IPS-20b (cell line): ENCODE results near the gene CHP1.
"Not testable (repeated sequence)": the region's sequence is repeated elsewhere in the genome, so short reads cannot be mapped to it uniquely, and the experiment has no call there.

Experiments
- H3K27ac ChIP-seq: one replicate; pipeline ENCODE4 v1.5.1; 2013; ENCODE audit warnings: low read length
- H3K27me3 ChIP-seq: 2 replicates; pipeline ENCODE4 v1.6.1; 2013; ENCODE audit warnings: mild to moderate bottlenecking, low read length, inconsistent platforms; ENCODE audit not compliant: insufficient read depth
- H3K36me3 ChIP-seq: 2 replicates; pipeline ENCODE4 v1.6.1; 2013; ENCODE audit warnings: low read depth, mild to moderate bottlenecking, inconsistent platforms, low read length, moderate library complexity; ENCODE audit not compliant: insufficient read depth
- H3K4me1 ChIP-seq: 2 replicates; pipeline ENCODE4 v1.6.1; 2013; ENCODE audit warnings: mild to moderate bottlenecking, control low read depth, inconsistent platforms, low read length, moderate library complexity; ENCODE audit not compliant: insufficient read depth
- H3K4me3 ChIP-seq: 2 replicates; pipeline ENCODE4 v1.5.1; 2013; ENCODE audit warnings: mild to moderate bottlenecking, low read length, inconsistent platforms
- H3K9ac ChIP-seq: 2 replicates; pipeline ENCODE4 v1.6.1; 2013; ENCODE audit warnings: low read depth, mild to moderate bottlenecking, inconsistent platforms, low read length, moderate library complexity
- H3K9me3 ChIP-seq: 2 replicates; pipeline ENCODE4 v1.6.1; 2013; ENCODE audit warnings: mild to moderate bottlenecking, low read depth, low read length, inconsistent platforms; ENCODE audit not compliant: insufficient read depth

CHP1 gene

GRCh38 chr15:41230345-41230649 is 771 bp upstream of the CHP1 start:
- peak overlapping the region; percentile 42; the same call in 1 of the 2 replicates for H3K9ac ChIP-seq
- no peaks in the 10 kb centered on the region for H3K27me3 ChIP-seq
- H3K27ac ChIP-seq, result no peak overlapping the region
- no peaks in the 10 kb centered on the region for H3K9me3 ChIP-seq
- H3K36me3 ChIP-seq, result no peaks in the 10 kb centered on the region
- peak overlapping the region; percentile 45 for H3K4me3 ChIP-seq
- peaks cover 3% of the 10 kb centered on the region; the same call in 1 of the 2 replicates for H3K4me1 ChIP-seq

- Histone ChIP-seq H3K4me1 (peaks cover 3% of the 10 kb centered on the region; the same call in 1 of the 2 replicates), H3K36me3 (no peaks in the 10 kb centered on the region), H3K4me3 (peak overlapping the region; percentile 90), H3K9ac (peak overlapping the region; percentile 85), H3K27me3 (no peaks in the 10 kb centered on the region), H3K27ac (peak overlapping the region; percentile 48), H3K9me3 (no peaks in the 10 kb centered on the region)
These were observed 556 bp downstream of the CHP1 start for GRCh38 chr15:41231422-41232226.

GRCh38 chr15:41233367-41233771 is 2.3 kb downstream of the CHP1 start:
- Histone ChIP-seq H3K4me1 (peaks cover 3% of the 10 kb centered on the region; the same call in 1 of the 2 replicates), H3K4me3 (no peak overlapping the region), H3K36me3 (no peaks in the 10 kb centered on the region), H3K9ac (no peak overlapping the region), H3K27ac (no peak overlapping the region), H3K9me3 (no peaks in the 10 kb centered on the region), H3K27me3 (no peaks in the 10 kb centered on the region)

DNA sequence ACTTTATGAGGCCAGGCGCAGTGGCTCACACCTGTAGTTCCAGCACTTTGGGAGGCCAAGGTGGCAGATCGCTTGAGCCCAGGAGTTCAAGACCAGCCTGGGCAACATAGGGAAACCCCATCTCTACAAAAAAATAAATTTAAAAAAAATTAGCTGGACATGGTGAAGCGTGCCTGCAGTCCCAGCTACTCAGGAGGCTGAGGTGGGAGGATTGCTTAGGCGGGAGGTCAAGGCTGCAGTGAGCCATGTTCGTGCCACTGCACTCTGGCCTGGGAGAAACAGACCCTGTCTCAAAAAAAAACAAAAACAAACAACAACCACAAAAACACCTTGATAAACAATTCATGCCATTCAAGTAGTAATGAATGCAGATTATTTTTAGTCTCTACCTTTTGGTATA is 4.2 kb downstream of the CHP1 start:
- H3K9ac ChIP-seq, H3K27me3 ChIP-seq, H3K4me3 ChIP-seq, H3K9me3 ChIP-seq, H3K27ac ChIP-seq, H3K36me3 ChIP-seq, H3K4me1 ChIP-seq: not testable (repeated sequence)

DNA sequence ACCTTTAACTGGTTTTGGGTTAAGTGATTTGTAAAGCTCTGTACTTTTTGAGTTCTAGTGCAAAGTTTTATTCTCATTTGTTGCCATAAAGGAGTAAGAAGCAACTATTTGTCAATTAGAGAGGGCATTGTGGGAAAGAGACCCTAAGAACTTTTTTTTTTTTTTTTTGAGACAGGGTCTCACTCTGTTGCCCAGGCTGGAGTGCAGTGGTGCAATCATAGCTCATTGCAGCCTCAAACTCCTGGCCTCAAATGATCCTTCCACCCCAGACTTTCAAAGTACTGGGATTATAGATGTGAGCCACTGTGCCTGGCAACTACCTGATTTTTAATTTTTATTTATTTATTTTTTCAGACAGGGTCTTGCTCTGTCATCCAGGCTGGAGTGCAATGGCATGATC is 4.9 kb downstream of the CHP1 start:
- Histone ChIP-seq H3K27me3 (no peaks in the 10 kb centered on the region), H3K4me3 (no peak overlapping the region), H3K36me3 (no peaks in the 10 kb centered on the region), H3K4me1 (peaks cover 3% of the 10 kb centered on the region; the same call in 1 of the 2 replicates), H3K27ac (no peak overlapping the region), H3K9me3 (no peaks in the 10 kb centered on the region), H3K9ac (no peak overlapping the region)

DNA sequence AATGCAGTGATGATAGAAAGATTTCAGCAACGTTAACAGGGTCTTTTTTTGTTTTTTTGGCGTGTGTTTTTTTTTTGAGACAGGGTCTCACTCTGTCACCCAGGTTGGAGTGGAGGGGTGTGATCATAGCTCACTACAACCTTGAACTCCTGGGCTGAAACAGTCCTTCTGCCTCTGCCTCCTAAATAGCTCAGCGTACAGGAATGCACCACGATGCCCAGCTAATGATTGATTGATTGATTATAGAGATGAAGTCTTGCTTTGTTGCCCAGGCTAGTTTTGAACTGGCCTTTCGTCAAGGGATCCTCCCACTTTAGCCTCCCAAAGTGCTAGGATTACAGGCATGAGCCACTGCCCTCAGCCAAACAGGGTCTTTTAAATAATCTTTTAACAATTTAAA is 7.0 kb downstream of the CHP1 start:
- no peak overlapping the region for H3K27ac ChIP-seq
- H3K27me3 ChIP-seq, result no peaks in the 10 kb centered on the region
- no peaks in the 10 kb centered on the region for H3K9me3 ChIP-seq
- H3K4me3 ChIP-seq, result no peak overlapping the region
- no peak overlapping the region for H3K9ac ChIP-seq
- H3K36me3 ChIP-seq, result peaks cover 13% of the 10 kb centered on the region; the same call in 1 of the 2 replicates
- H3K4me1 ChIP-seq, result no peaks in the 10 kb centered on the region

- no peaks in the 10 kb centered on the region for H3K9me3 ChIP-seq
- no peak overlapping the region for H3K4me3 ChIP-seq
- peaks cover 27% of the 10 kb centered on the region for H3K36me3 ChIP-seq
- no peak overlapping the region for H3K9ac ChIP-seq
- H3K4me1 ChIP-seq, result no peaks in the 10 kb centered on the region
- no peaks in the 10 kb centered on the region for H3K27me3 ChIP-seq
- H3K27ac ChIP-seq, result no peak overlapping the region
These were observed 10.3 kb downstream of the CHP1 start for GRCh38 chr15:41241221-41241964.

GRCh38 chr15:41250745-41251144 is 19.7 kb downstream of the CHP1 start:
- H3K4me1 ChIP-seq, H3K9ac ChIP-seq, H3K4me3 ChIP-seq, H3K9me3 ChIP-seq, H3K27ac ChIP-seq, H3K27me3 ChIP-seq: not testable (repeated sequence)
- H3K36me3 ChIP-seq, result peaks cover 10% of the 10 kb centered on the region; the same call in 1 of the 2 replicates

DNA sequence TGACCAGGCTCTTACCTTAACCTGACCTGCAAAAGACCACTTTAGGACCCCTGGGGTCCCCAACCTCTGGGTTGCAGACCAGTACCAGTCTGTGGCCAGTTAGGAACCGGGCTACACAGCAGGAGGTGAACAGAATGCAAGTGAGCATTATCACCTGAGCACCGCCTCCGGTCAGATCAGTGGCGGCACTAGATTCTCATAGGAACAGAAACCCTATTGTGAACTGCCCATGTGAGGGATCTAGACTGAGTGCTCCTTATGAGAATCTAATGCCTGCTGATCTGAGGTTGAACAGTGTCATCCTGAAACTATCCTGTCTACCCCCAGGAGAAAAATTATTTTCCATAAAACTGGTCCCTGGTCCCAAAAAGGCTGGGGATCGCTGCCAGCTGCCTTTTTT is 20.3 kb downstream of the CHP1 start:
- Histone ChIP-seq H3K36me3 (peaks cover 13% of the 10 kb centered on the region; the same call in 1 of the 2 replicates), H3K9ac (no peak overlapping the region), H3K9me3 (no peaks in the 10 kb centered on the region), H3K4me3 (no peak overlapping the region), H3K27ac (no peak overlapping the region), H3K27me3 (no peaks in the 10 kb centered on the region), H3K4me1 (no peaks in the 10 kb centered on the region; the same call in 1 of the 2 replicates)

DNA sequence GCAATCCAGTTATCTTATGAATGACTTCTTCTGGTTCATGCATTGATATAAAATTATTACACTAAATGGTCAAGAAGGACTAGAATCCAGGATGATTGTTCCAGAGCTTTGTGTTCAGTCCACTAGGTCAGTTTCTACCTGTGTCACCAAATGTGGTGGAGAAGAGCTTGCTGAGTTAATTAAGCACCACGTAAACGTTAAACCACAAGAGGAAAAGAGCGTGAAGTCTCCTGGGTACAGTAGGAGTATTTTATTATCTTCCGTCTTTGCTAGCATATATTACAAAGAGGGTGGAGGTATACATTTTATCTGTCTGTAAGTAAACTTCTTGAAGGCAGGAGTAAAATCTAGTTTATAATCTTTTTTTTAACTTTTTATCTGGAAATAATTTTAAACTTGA is 23.5 kb downstream of the CHP1 start:
- no peaks in the 10 kb centered on the region; the same call in 1 of the 2 replicates for H3K4me1 ChIP-seq
- H3K4me3 ChIP-seq, result no peak overlapping the region
- H3K9me3 ChIP-seq, result no peaks in the 10 kb centered on the region
- peaks cover 31% of the 10 kb centered on the region for H3K36me3 ChIP-seq
- H3K9ac ChIP-seq, result no peak overlapping the region
- H3K27me3 ChIP-seq, result no peaks in the 10 kb centered on the region
- no peak overlapping the region for H3K27ac ChIP-seq

DNA sequence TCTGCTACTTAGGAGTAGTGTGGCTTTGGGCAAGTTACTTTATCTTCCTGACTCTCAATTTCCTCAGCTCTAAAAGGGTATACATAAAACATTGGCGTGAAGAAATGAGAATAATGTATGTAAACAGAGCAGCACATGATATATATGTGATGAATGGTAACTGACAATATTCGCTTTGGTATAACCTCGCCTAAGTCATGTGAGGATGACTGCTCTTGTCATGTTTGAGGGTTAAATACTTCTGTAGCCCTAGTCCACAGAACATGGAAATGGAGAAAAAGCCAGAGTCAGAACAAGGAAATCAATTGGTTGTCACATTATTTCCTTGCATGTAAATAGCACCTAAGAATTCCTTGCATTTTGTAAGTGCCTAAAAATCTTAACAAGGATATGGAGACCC is 25.0 kb downstream of the CHP1 start:
- no peak overlapping the region for H3K4me3 ChIP-seq
- peaks cover 31% of the 10 kb centered on the region for H3K36me3 ChIP-seq
- no peak overlapping the region for H3K27ac ChIP-seq
- H3K9ac ChIP-seq, result no peak overlapping the region
- H3K4me1 ChIP-seq, result no peaks in the 10 kb centered on the region; the same call in 1 of the 2 replicates
- no peaks in the 10 kb centered on the region for H3K9me3 ChIP-seq
- H3K27me3 ChIP-seq, result no peaks in the 10 kb centered on the region

DNA sequence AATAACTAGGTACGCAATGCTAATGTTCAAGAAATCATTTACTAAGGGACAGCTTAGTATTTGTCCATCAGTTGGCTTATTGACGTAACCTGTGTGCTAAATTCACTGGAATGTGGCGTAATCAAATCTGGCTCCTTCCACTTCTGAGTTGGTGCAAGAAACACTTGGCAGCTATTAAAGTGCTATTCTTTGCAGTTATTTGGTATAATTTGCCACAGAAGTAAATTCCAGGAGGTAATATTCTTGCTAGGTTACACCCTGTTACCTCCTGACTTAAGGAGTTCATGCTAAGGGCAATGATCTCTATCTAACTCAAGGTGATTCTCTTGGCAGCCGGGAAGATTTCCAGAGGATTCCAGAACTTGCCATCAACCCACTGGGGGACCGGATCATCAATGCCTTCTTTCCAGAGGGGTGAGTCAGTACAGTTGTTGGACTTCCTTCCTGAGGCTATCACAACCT is 25.5 kb downstream of the CHP1 start:
- no peaks in the 10 kb centered on the region; the same call in 1 of the 2 replicates for H3K4me1 ChIP-seq
- H3K9me3 ChIP-seq, result no peaks in the 10 kb centered on the region
- peaks cover 31% of the 10 kb centered on the region for H3K36me3 ChIP-seq
- H3K9ac ChIP-seq, result no peak overlapping the region
- no peaks in the 10 kb centered on the region for H3K27me3 ChIP-seq
- H3K4me3 ChIP-seq, result no peak overlapping the region
- H3K27ac ChIP-seq, result no peak overlapping the region
